GM19035 (cell line): ENCODE data around the gene SLC46A3.
"Not testable (repeated sequence)": the region's sequence is repeated elsewhere in the genome, so short reads cannot be mapped to it uniquely, and the experiment has no call there.

Experiments
- ATAC-seq: cut with Tn5 transposase; IDR thresholded peaks from one replicate; pipeline ENCODE4 v1.9.1; 2021; ENCODE audit not compliant: unreplicated experiment

SLC46A3 gene

DNA sequence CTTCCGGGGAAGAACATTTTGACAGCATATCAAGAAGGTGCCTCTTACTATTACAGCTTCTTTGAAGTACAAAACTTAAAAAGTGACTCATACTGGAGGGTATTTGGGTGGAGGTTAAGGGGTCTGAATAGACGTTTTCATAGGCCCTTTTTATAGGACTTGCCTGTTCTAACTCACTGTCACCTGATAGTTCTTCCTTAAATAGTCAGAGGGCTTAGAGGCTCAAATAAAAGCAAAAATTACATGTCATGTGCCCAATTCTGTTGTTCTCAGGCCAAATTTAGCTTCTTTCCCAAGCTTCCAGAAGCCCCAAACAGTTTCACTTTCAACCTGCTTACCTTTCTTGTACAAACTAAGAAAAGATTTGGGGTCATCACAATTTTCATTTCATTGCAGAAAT lies 16.1 kb upstream of the SLC46A3 start:
- no peak for ATAC-seq

DNA sequence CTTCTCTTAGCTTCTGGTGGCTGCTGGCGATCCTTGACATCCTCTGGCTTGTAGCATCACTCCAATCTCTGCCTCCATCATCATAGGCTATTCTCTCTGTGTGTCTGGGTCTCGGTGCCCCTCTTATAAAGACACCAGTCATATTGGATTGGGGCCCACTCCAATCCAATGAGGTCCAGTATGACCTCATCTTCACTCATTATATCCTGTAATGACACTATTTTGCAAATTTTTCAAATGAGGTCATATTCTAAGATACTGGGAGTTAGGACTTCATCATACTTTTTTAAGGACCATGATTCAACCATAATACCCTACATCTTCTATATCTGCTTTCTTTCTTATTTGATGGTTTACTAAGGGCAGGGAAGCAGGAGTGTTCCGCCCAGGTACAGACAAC lies 12.0 kb upstream of the SLC46A3 start:
- ATAC-seq, result no peak

DNA sequence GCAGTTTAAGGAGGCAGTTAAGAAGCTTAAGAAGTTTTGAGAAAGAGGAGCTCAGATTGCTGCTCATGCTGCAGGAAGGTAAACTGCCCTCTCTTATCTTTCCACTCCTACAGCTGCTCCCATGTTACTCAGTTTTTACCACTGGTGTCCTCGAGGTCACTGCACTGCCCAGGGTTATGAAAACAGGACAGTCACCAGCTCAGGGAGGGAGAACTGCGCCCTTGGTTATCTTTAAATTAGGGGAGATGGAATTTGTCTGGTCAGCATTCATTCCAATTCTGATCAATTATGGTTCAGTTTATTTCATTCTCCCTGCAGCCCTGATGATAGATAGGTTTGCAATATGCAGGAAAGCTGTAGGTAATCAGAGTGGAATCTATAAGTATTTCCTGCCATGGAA lies 10.8 kb upstream of the SLC46A3 start:
- no peak for ATAC-seq

DNA sequence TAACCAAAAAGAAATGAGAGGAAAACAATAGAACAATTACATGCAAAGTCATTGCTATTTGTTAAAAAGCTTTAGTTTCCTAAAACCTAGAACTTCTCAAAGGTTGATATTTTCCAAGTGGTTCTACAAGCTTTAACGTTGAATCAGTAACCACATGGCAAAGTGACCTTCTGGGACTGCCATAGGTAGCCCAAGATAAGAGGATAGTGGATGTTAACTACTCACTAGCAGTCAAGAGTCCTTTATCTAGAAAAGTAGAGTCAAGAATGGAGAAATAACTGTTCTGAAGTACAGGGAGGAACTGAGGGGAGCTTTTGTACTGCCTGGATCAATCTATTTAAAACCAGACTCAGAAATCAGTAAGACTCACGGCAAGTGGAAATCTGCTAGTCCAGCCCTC lies 9.9 kb upstream of the SLC46A3 start:
- ATAC-seq, result no peak

DNA sequence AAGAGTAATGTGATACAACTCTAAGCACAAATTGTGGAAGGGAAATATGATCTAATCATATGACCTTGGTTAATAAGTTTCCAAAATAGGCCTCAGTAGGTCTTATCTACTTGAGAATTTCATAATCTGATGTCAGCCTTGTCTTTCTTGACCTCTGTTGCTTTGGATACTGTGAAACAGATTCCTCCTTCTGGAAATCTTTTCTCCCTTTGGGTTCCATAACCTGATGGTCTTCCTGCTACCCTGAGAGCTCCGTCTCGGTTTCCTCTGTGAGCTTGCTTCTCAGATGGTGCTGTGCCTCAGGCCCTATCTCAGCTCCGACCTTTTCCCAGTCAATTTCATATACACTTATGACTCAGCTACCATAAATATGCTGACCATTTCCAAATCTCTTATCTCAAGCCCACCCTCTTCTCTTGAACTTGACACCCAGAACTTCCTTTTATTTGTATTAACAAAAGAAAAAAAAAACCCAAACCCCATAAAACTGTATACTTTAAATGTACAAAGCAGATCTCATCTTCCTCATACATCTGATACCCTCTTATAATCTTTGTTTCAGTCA lies 6.4 kb upstream of the SLC46A3 start:
- ATAC-seq, result no peak

DNA sequence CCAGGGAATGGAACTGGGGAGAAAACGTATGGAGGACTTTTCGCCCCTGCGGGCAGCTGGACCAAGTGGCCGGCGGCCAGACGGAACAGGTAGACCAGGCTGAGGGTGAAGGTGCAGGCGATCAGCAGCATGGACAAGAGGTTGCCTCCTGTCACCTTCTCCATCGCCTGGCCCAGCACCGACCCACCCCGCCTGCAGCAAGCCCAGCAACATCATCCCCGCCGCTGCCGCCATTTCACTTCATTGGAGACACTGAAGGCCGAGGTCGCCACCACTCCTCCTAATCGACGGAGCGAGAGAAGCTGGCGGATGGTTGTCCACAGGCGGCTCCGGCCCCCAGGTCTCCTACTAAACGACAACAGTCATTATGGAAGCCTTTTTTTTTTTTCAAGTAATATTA lies 5.0 kb upstream of the SLC46A3 start:
- no peak for ATAC-seq

DNA sequence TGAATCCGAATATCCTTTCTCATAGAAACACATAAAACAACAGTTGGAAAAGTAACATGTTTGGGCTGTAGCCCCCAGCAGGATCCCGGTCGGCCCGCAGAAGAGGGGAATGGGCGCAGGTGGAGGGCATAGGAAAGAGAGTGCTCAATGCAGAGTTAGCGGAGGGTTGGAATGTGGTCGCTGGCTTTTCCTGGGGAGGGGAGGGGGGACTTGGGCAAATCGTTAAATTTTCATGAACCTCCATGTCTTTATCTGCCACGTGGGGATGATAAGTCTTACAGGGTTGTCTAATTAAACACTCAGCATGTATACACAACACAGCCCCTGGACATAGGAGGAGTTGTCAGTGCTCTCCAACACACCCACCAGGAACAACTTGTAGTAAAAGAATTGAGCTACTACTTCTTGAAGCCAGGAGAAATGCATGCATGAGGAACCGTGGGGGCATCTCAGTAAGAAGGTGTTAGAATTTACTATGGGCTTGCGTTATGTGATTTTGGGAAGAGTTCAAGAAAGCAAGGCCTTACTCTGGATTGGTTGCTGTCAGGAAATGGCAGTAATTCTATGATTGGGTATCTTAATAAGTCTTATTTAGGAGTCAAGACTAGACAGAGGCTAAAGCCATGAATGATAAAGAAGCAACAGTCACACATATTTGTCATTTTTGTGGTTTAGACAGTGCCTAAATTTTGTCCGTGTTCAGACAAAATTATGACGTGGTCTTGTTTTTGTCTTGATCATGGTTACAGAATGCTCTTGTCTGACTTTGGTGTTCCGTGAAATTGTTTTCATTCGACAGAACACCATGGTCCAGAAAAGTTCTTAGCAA lies 671 bp upstream of the SLC46A3 start:
- no peak for ATAC-seq

DNA sequence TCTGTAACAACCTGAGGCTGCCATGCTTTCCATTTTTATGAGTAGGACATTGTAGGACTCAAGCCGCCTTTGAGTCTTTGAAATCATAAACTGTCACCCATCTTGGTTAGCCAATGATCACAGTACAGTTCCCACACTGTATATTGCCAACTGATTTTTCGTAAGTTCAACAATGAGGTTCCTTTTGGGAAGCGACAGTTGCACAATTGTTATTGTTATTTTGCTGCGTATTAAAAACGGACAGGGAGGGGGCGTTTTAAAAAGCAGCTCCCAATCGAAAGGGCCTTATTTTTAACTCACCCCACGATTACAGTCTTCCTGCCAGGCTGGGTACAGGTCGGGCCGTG lies 601 bp downstream of the SLC46A3 start:
- ATAC-seq, result no peak

DNA sequence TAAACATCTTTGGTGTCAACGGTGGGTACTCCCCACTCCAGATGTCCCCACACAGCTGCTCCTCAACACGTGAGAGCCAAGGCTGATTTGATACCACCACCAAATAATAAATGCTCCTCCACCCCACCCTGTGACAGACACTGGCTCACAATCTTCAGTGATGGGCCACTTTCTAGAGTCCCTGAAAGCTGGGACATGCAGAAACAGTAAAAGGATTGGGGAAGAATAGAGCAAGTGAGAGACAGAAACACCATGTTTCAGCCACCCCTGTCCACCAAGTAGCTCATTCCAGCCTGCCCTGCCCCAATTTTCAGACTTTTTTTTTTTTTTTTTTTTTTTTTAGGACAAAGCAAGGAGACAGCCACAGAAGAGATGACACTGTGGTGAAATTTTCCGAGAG lies 1.6 kb downstream of the SLC46A3 start:
- no peak for ATAC-seq

DNA sequence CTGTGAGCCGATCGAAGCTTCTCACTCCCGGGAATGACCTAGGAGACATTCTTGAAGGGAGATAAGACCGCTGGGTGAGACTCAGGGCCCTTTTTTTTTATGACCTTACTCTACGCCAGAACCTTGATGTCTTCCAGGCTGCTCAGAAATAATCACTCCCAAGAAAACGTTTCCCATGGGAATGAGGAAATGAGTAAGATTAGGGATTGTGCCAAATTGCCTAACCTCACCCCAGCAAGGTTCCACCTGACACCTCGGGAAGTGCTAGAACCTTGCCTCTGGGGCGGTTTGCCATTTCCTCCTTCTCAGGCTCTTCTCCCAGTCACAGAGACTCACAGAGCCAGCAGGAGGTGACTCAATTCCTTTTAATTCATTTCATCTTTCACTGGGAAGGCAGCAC lies 2.3 kb downstream of the SLC46A3 start:
- no peak for ATAC-seq

DNA sequence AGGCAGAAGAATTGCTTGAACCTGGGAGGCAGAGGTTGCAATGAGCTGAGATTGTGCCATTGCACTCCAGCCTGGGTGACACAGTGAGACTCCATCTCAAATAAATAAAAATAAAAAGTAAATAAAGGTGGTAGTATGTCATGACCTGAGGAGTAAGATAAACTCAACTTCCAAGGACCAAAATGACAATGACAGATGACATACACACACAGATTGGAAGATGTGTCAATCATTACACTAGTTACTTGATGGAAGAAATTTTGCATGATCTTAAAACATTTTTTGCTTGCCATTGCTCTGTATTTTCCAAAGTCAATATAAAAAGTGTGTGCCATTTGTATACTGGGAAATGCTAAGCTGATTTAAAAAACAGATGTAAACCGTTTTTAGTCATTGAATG lies 4.1 kb downstream of the SLC46A3 start:
- ATAC-seq, result no peak

DNA sequence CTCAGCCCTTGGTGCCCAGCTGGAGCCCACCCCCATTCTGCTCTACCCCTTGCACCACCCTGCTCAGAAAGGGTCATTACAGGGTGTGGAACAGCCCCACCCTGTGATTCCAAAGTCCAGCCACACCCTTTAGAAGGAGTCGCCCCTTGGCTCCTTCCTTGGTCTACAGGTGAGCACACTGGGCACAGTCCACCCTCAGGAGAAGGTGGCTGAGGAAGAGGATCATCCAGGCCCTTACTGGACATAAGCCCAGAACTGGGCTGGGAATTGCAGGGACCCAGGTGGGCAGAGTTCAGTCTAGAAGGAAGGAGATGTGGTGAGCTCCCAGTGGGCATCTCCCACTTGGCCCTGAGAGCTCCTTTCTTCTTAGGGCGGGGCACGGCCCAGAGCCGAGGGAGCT lies 8.6 kb downstream of the SLC46A3 start:
- ATAC-seq, result no peak

DNA sequence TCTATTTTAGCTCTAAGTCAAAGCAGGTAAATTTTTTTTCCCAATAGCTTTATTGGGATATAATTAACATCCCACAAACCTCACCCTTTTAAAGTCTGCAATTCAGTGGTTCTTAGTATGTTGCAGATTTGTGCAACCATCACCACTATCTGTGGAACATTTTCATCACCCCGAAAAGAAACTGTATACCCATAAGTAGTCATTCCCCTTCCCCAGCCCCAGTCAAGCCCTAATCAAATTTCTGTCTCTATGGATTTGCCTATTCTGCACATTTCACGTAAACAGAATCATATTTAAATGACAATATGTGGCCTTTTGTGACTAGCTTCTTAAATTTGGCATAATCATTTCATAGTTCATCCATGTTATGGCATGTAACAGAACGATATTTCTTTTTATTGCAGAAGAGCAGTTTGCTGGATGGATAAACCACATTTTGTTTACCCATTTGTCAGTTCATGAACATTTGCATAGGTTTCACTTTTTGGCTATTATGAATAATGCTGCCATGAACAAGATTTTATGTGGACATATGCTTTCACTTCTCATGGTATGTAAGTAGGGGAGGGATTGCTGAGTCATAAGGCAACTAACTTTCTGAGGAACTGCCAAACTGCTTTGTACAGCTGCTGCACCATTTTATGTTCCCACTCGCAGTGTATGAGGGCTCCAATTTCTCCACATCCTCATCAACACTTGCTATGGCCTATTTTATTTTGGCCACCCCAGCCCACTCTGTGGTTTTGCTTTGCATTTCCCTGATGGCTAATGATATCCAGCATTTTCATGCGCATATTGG lies 10.9 kb downstream of the SLC46A3 start:
- peak; percentile 99 for ATAC-seq

DNA sequence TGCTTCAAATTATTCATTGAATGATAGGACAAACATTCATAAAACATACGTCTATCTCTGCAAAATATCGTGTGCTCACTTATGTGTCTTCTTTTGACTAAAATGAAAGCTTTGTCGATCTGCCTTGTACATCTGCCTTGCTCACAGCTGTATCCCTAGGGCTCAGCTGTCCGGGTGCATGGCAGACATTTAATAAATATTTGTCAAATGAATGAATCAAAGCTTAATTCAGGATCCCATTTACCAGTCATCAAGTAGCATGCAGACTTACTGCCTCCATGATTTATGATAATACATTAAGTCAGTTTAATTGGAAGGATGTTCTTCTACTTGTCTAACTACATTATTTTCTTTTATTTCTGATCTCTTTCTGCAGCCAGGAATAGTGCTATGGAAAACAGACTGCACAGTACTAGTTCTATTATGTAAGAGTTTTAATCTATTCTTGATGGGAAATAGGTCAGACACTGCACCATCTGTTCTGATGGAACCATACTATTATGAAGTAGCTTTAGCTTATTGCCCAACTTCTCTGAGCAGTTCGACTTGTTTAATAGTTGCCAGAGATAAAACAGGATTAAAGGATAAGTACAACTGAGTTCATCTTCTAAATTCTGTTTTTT lies 13.2 kb downstream of the SLC46A3 start:
- no peak for ATAC-seq

DNA sequence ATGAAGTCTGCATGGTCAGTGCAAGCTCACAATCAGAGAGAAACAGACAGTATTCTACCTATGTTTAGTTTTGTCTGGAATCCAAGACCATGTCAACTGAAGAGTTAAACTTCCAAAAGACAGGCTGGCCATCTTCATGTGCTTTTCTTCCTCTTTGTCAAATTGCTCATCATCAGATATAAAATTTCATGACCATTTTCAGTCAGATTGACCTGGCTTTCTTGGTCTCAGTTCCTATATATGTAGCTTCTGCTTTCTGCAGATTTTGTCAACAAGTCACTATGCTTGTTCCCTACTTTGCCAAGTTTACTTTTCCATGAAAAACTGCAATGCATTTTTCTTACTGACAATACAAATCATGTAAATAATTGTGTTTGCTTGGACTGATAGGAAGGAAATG lies 13.9 kb downstream of the SLC46A3 start:
- no peak for ATAC-seq

DNA sequence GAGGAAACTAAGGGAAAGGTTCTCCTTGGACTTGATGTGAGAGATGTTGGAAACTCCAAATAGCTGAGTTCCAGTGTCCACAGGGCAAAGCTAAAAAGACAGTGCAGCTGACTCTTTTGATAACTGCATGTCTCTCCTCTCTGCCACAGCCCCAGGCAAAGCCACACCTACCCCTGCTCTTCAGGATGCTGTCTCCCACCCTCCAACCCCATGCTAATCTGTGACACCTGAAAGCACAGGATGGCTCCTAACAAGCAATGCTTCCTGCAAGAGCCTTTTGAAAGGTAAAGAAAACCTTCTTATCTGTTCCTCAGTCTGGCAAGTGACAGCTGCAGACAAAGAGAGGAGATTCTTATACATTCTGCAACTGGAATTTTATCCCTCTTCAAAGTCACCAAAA lies 14.5 kb downstream of the SLC46A3 start:
- ATAC-seq, result no peak

DNA sequence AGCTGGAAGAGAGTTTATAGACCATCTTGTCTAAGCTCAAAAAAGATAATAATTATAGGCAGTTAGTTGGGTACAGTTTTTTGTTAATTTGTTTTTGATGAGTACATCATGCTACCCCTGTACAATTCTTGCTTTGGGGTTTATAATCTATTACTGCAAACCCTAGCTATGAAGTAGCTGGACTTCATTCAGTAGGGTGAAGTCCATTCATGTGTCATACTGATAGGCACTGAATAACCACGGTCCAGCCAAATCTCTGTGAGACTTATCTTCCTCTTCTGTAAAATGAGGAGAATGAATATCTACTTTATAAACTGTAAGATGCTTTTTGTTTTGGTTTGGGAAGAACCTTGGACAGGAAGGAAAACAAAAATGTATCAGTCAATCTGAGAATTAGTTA lies 19.5 kb downstream of the SLC46A3 start:
- ATAC-seq, result no peak

DNA sequence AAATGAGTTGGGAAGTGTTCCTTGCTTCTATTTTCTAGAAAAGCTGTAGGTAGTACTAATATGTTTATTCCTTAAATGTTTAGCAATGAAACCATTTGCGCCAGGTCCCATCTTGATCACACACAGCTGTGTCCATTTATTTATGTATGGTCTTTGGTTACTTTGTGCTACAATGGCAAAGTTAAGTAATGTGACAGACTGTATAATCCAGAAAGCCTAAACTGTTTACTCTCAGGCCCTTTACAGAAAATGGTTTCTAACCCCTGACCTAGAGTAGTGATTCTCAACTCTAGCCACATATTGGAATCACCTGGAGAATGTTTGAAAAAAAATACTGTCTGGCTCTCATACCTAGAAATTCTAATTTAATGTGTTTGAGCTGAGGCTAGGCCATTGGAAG lies 21.3 kb downstream of the SLC46A3 start:
- no peak for ATAC-seq

DNA sequence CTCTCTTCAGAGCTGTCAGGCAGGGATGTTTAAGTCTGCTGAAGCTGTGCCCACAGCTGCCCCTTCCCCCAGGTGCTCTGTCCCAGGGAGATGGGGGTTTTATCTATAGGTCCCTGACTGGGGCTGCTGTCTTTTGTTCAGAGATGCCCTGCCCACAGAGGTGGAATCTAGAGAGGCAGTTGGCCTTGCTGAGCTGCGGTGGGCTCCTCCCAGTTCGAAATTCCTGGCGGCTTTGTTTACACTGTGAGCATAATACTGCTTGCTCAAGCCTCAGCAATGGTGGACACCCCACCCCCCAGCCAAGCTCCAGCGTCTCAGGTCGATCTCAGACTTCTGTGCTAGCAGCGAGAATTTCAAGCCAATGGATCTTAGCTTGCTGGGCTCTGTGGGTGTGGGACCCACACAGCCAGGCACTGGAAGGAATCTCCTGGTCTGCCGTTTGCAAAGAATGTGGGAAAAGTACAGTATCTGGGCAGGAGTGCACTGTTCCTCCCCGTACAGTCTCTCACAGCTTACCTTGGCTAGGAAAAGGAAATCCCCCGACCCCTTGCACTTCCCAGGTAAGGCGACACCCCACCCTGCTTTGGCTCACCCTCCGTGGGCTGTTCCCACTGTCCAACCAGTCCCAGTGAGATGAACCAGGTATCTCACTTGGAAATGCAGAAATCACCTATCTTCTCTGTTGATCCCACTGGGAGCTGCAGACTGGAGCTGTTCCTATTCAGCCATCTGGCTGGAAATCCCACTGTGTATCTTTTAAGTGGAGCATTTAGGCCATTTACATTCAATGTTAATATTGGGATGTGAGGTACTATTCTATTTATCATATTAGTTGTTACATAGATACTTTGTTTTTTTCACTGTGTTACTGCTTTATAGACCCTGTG lies 24.9 kb downstream of the SLC46A3 start:
- not testable (repeated sequence) for ATAC-seq

DNA sequence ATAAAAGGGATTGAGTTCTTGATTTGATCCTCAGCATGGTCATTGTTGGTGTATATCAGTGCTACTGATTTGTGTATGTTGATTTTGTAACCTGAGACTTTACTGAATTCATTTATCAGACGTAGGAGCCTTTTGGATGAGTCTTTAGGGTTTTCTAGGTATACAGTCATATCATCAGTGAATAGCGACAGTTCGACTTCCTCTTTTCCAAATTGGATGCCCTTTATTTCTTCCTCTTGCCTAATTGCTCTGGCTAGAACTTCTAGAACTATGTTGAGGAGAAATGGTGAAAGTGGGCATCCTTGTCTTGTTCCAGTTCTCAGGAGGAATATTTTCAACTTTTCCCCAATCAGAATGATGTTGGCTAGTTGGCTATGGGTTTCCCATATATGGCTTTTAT lies 32.9 kb downstream of the SLC46A3 start:
- no peak for ATAC-seq

DNA sequence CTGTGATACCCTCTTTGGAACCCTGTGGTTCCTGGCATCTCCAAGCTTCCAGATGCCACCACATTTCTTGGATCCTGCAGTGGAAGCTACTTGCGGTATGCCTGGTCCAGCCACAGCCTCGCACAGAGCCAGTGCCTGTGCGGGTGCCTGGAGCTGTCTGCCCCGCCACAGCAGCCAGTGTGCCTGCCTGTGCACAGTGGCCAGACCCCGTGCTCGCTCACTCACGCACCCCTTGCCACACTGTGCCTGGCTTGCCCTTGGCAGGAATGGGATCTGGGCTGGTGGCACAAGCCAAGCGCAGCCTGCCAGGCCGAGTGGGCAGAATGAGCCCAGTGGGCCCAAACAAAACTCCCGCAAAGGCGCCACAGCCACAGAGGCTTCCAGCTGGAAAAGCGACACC lies 33.7 kb downstream of the SLC46A3 start:
- no peak for ATAC-seq
